ENCODE measurements around the gene AOAH.

The AOAH gene

DNA sequence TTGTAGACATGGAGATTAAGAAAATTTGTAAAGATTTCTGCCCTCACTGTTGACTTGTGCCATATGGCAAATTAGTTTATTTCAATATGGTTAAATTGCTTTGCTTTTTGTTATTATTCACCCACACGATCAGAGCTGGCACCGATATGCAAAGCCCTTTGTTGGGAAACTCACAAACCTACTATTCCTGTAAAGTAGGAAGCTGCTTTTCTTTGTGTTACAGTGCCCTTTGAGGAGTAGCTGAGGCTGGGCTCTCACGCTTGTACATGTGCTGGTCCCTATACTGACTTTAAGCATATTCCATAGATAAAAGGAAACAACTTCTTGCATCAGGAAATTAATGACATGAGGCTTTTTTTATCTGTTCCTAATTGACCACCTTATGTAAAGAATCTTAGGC, 17.6 kb upstream of the AOAH start (continued):
- TF ChIP-seq ZC3H10 (CRISPR knock-in tag; IDR thresholded peaks at IDR 0.05) (no peak), BACH2 (CRISPR knock-in tag; IDR thresholded peaks at IDR 0.05; ENCODE audit: borderline replicate concordance) (no peak), PPARA (CRISPR knock-in tag; IDR thresholded peaks at IDR 0.05; ENCODE audit: borderline replicate concordance) (no peak), OSR1 (CRISPR knock-in tag; IDR thresholded peaks at IDR 0.05) (no peak)

DNA sequence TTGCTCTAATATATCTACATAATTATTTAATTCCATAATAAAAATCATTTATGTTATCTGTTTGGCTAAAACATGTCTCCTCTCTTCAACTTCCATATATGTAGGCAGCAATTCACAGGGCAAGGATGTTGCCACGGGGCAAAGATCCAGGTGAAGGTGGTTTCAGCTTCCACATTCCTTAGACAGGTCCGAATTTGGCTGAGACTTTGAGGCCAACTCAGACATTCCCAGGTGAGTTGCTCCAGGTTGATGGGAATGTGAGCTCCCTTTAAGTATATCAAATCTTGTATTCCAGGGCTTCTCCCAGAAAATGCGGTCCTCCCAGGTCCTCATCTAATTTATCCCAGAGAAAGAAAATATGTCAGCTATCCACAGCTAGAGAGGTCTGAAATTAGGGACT, 15.1 kb upstream of the AOAH start:
- TF ChIP-seq ZNF565 (CRISPR knock-in tag; conservative IDR thresholded peaks at IDR 0.05; ENCODE audit: low read depth) (no peak), ZNF70 (CRISPR knock-in tag; IDR thresholded peaks at IDR 0.05) (no peak), PPARA (CRISPR knock-in tag; IDR thresholded peaks at IDR 0.05; ENCODE audit: borderline replicate concordance) (no peak), BACH2 (CRISPR knock-in tag; IDR thresholded peaks at IDR 0.05; ENCODE audit: borderline replicate concordance) (no peak), ESRRG (CRISPR knock-in tag; IDR thresholded peaks at IDR 0.05) (no peak), ZC3H10 (CRISPR knock-in tag; IDR thresholded peaks at IDR 0.05) (no peak), ZFP3 (CRISPR knock-in tag; IDR thresholded peaks at IDR 0.05) (no peak), OSR1 (CRISPR knock-in tag; IDR thresholded peaks at IDR 0.05) (no peak), ARNTL (CRISPR knock-in tag; IDR thresholded peaks at IDR 0.05; ENCODE audit: borderline replicate concordance, low read depth) (no peak), GLIS3 (CRISPR knock-in tag; IDR thresholded peaks at IDR 0.05) (no peak), ZNF8 (CRISPR knock-in tag; IDR thresholded peaks at IDR 0.05) (no peak)
- TF ChIP-seq, protein P1, sequence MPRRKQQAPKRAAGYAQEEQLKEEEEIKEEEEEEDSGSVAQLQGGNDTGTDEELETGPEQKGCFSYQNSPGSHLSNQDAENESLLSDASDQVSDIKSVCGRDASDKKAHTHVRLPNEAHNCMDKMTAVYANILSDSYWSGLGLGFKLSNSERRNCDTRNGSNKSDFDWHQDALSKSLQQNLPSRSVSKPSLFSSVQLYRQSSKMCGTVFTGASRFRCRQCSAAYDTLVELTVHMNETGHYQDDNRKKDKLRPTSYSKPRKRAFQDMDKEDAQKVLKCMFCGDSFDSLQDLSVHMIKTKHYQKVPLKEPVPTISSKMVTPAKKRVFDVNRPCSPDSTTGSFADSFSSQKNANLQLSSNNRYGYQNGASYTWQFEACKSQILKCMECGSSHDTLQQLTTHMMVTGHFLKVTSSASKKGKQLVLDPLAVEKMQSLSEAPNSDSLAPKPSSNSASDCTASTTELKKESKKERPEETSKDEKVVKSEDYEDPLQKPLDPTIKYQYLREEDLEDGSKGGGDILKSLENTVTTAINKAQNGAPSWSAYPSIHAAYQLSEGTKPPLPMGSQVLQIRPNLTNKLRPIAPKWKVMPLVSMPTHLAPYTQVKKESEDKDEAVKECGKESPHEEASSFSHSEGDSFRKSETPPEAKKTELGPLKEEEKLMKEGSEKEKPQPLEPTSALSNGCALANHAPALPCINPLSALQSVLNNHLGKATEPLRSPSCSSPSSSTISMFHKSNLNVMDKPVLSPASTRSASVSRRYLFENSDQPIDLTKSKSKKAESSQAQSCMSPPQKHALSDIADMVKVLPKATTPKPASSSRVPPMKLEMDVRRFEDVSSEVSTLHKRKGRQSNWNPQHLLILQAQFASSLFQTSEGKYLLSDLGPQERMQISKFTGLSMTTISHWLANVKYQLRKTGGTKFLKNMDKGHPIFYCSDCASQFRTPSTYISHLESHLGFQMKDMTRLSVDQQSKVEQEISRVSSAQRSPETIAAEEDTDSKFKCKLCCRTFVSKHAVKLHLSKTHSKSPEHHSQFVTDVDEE (CRISPR knock-in tag; IDR thresholded peaks at IDR 0.05) = no peak
- TF ChIP-seq, protein P2, sequence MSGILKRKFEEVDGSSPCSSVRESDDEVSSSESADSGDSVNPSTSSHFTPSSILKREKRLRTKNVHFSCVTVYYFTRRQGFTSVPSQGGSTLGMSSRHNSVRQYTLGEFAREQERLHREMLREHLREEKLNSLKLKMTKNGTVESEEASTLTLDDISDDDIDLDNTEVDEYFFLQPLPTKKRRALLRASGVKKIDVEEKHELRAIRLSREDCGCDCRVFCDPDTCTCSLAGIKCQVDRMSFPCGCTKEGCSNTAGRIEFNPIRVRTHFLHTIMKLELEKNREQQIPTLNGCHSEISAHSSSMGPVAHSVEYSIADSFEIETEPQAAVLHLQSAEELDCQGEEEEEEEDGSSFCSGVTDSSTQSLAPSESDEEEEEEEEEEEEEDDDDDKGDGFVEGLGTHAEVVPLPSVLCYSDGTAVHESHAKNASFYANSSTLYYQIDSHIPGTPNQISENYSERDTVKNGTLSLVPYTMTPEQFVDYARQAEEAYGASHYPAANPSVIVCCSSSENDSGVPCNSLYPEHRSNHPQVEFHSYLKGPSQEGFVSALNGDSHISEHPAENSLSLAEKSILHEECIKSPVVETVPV (CRISPR knock-in tag; IDR thresholded peaks at IDR 0.05) = no peak
- ATAC-seq = no peak

DNA sequence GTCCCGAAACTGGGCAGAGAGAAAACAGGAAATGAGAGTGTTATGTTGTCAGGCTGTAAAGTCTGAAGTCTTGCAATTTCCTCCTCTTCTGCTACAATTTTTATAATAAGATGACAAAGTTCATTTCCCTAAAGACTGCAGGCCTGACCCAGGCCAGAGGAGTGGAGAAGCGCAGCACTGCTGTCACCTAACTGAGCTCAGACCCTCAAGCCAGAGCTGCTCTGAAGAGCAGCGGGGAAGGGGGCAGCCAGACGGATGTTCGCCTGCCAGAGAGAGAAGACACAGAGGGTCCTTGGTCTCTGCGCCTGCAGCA, 12.6 kb upstream of the AOAH start:
- ATAC-seq = no peak

DNA sequence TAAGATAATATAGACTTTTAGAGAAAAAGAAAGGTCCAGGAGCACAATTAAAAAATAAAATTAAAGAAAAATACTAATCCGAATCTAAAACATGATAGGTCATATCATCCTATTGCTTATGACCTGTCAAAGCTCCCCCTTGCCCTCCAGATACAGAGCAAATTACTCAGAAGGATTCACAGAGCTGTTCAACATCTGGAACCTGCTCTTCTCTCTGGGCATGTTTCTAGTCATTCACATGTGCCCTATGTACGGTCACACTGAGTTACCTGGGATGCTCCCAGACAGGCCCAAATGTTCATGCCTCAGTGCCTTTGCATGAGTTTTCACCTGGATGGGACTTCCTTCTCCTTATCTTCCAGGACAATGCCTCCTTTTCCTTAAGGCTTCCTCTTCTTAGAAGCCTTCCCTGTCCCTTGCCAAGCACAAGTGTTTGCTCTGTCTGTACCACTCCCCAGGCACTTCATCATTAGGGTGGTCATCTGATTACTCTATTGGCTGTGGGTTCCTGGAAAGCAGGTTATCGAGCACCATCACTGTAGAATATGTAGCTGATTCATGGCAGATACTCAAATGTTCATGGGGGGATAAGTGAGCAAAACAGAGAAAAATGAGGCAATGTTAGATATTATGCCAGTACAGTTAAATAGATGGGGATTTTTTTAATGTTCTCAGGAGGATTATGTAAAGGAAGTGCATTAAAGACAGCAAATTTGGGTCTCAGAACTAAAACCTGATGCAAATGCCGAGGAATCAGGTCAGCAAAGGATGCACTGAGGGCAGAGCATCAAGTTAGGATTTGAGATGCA, 12.0 kb upstream of the AOAH start:
- no peak for ATAC-seq

More for the DNA sequence above, 12.6 kb upstream of the AOAH start:
- TF ChIP-seq ESRRG (CRISPR knock-in tag; IDR thresholded peaks at IDR 0.05) = no peak

More for the DNA sequence above, 12.0 kb upstream of the AOAH start:
- TF ChIP-seq ISL1 (CRISPR knock-in tag; IDR thresholded peaks at IDR 0.05) (no peak), GLIS3 (CRISPR knock-in tag; IDR thresholded peaks at IDR 0.05) (no peak), ZC3H10 (CRISPR knock-in tag; IDR thresholded peaks at IDR 0.05) (no peak), ZNF70 (CRISPR knock-in tag; IDR thresholded peaks at IDR 0.05) (no peak), ZFP30 (CRISPR knock-in tag; IDR thresholded peaks at IDR 0.05) (no peak), RARB (CRISPR knock-in tag; IDR thresholded peaks at IDR 0.05) (no peak)
- TF ChIP-seq, protein P1 (CRISPR knock-in tag; IDR thresholded peaks at IDR 0.05) = no peak
- TF ChIP-seq, protein P3, sequence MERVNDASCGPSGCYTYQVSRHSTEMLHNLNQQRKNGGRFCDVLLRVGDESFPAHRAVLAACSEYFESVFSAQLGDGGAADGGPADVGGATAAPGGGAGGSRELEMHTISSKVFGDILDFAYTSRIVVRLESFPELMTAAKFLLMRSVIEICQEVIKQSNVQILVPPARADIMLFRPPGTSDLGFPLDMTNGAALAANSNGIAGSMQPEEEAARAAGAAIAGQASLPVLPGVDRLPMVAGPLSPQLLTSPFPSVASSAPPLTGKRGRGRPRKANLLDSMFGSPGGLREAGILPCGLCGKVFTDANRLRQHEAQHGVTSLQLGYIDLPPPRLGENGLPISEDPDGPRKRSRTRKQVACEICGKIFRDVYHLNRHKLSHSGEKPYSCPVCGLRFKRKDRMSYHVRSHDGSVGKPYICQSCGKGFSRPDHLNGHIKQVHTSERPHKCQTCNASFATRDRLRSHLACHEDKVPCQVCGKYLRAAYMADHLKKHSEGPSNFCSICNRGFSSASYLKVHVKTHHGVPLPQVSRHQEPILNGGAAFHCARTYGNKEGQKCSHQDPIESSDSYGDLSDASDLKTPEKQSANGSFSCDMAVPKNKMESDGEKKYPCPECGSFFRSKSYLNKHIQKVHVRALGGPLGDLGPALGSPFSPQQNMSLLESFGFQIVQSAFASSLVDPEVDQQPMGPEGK (CRISPR knock-in tag; IDR thresholded peaks at IDR 0.05; ENCODE audit: borderline replicate concordance) = no peak

Data from SK-N-SH treated with all-trans-retinoic acid at 6 μM for 48 hours (cell line).